CD4-positive, alpha-beta T cell treated with Interleukin-4 for 1 hour (primary cell): ENCODE data around the gene MPV17L.
"Not testable (repeated sequence)": the region's sequence is repeated elsewhere in the genome, so short reads cannot be mapped to it uniquely, and the experiment has no call there.

Experiments
- DNase-seq, 2 donors: peaks; one replicate each; pipeline ENCODE4 v3.0.0-alpha.2; 2020 to 2022

The MPV17L gene

DNA sequence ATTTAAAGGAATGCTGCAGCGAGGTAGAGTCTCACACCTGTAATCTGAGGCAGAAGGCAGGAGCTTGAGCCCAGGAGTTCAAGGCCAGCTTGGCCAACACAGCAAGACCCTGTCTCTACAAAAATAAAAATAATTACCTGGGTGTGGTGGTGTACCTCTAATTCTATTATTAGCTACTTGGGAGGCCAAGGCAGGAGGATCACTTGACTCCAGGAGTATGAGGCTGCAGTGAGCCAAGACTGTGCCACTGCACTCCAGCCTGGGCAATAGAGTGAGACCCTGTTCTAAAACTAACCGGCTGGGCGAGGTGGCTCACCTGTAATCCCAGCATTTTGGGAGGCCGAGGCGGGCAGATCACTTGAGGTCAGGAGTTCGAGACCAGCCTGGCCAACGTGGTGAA lies 57.7 kb downstream of the MPV17L start:
- not testable (repeated sequence) for DNase-seq

DNA sequence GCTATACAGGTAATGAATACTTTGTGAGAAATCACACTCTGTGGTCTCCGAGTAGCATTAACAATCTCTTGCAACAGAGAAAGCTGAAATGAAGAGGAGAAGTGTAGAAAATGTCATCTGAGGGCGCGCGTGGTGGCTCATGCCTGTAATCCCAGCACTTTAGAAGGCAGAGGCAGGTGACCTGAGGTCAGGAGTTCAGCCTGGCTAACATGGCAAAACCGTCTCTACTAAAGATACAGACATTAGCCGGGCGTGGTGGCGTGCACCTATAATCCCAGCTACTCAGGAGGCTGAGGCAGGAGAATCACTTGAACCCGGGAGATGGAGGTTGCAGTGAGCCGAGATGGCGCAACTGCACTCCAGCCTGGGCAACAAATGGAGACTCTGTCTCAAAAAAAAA lies 59.4 kb downstream of the MPV17L start:
- not testable (repeated sequence) for DNase-seq

DNA sequence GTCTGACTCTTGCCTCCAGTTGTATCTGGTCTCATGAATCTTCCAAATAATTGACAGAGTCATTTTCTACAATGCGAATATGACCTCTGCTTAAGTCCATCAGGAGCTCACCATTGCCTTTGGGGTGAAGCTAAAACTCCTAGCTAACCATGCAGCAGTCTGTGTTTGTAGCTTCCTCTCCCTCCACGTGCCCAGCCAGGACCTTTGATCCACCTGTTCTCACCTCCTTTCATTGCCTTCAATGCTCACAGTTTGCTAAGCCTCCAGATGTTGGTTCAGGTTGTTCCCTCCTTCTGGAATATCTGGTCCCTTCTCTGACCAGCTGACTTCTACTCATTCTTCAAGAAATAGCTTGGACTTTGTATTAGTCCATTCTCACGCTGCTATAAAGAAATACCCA lies 61.8 kb downstream of the MPV17L start:
- no peak for DNase-seq

DNA sequence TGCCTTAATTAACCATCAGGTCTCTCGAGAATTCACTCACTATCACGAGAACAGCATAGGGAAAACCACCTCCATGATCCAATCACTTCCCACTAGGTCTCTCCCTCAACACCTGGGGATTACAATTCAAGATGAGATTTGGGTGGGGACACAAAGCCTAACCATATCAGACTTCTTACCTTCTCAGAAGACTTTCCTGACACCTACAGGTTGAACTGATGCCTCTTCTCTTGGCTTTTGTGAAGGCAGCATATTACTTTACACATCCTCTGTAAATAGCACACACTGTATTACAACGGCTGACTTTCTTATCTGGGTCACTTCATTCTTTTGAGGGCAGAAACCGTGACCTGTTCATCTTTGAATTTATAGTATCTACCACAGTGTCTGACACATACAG lies 62.4 kb downstream of the MPV17L start:
- DNase-seq = no peak

DNA sequence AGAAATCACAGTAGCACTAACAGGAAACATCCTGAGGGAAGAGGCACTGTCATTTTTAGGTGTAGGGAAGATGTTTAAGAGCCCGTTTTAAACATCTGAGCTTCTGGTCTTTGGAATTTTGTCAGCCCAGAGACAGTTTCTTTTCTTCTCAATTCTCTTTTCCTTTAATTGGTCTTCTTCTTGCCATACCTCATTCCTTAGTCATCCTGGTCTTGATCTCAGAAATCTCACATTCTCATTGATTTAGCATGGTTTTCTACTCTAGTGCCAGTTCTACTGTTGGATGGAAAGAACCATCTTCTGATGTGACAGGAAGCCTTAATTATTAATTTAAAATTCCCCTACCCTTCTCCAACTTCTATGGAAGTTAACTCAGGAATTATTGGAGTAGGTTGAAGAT lies 64.2 kb downstream of the MPV17L start:
- no peak for DNase-seq

DNA sequence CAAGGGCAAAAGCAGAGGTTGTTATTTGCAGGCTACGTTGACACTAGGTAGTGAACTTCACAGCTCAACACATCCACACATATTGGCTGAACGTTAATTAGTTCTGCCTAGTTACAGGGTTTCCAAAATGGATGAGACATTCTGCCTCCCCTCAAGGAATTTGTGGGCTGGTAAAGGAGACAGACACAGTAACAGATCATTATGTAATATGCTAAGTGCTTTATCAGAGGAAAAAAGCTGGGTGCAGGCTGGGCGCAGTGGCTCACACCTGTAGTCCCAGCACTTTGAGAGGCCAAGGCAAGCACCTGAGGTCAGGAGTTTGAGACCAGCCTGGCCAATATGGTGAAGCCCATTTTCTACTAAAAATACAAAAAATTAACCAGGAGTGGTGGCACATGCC lies 65.0 kb downstream of the MPV17L start:
- DNase-seq = no peak

DNA sequence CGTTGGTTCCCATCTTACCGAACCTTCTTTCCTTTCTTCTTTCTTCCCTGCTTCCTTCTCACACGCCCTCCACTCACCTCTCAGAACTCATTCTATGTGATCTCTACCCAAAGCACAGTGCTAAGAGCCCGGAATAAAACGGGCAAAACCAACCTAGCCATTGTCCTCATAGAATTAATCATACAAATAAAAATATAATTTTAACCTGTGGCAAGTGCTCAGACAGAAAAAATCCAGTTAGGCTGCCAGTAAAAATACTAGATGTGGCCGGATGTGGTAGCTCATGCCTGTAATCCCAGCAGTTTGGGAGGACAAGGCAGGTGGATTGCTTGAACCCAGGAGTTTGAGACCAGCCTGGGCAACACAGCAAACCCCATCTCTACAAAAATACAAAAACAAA lies 65.8 kb downstream of the MPV17L start:
- no peak for DNase-seq
